ENCODE measurements around the gene MED26. TPM values are rescaled to one million over a fixed set of nuclear protein-coding genes. Genes with fewer than 3 reads are reported as not detected.

MED26 gene
- total RNA-seq, 3 donors from 2014 or later, result 5.6 to 10.0 (median 7.5) TPM

DNA sequence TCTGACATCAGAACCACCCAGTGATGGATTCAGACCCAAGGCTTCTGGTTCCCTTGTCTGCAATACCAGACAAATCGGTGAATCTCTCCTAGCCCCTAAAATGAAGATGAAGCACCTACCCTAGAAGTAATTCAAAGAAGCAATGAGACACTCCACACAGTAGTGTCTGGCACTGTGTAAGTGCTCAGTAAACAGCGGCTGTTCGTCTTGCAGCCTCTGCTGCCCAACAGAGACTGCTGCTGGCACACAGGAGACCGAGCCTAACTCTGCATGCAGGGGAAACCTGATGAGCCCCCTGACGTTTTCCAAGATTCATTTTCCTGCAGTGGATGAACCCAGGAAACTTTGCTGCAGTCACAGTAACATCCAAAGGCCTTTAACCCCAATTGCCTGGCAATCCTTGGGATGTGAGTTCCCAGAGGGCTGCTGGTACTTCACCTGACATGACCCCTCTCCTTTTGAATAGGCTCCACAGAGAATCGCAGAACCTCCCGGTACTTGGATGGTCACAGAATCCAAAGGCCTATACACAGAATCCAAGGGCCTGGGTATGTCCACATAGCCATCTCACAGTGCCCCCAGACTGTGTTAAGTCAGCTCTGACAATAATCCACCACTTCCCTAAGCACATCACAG is 6.7 kb downstream of the MED26 start:
- Histone ChIP-seq H3K36me3 (no peaks in the 10 kb centered on the region), H3K4me1 (peaks cover 0 to 20% of the 10 kb centered on the region in 2 donors), H3K27me3 (no peaks in the 10 kb centered on the region), H3K9me3 (no peaks in the 10 kb centered on the region), H3K27ac (no peak overlapping the region), H3K4me3 (no peak overlapping the region)
- intact Hi-C loops (cut with DNase I; ENCODE audit: low total_unique reads), result no loop called here
- TF ChIP-seq POLR2AphosphoS5 (IDR thresholded peaks at IDR 0.05) (no peak), POLR2A (IDR thresholded peaks at IDR 0.05) (no peak)
- TF ChIP-seq, protein P1, sequence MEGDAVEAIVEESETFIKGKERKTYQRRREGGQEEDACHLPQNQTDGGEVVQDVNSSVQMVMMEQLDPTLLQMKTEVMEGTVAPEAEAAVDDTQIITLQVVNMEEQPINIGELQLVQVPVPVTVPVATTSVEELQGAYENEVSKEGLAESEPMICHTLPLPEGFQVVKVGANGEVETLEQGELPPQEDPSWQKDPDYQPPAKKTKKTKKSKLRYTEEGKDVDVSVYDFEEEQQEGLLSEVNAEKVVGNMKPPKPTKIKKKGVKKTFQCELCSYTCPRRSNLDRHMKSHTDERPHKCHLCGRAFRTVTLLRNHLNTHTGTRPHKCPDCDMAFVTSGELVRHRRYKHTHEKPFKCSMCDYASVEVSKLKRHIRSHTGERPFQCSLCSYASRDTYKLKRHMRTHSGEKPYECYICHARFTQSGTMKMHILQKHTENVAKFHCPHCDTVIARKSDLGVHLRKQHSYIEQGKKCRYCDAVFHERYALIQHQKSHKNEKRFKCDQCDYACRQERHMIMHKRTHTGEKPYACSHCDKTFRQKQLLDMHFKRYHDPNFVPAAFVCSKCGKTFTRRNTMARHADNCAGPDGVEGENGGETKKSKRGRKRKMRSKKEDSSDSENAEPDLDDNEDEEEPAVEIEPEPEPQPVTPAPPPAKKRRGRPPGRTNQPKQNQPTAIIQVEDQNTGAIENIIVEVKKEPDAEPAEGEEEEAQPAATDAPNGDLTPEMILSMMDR (IDR thresholded peaks at IDR 0.05), result no peak
- DNase-seq (ENCODE audit: low spot score in 2 of 2), result no peak

DNA sequence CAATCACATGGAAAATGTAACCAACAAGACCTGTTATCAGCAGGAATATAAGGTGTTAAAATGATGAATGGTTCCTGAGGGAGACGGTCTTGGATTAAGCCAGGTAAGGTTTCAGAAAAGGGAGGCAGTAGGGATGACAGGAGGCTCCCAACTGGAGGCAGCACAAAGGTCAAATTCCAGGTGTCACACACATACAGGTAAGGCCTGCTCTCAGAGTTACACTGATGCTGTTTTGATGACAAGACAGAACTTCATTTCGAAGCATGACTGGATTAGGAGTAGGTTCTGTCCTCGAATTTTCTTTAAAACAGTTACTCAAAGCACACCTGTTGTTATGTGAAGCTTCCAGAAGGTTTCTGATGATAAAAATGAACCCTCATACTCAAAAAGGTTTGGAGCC is 7.4 kb downstream of the MED26 start:
- TF ChIP-seq POLR2AphosphoS5 (IDR thresholded peaks at IDR 0.05) (no peak), POLR2A (IDR thresholded peaks at IDR 0.05) (no peak)
- TF ChIP-seq, protein P1 (IDR thresholded peaks at IDR 0.05), result no peak
- Histone ChIP-seq H3K4me1 (peaks cover 0 to 15% of the 10 kb centered on the region in 2 donors), H3K4me3 (no peak overlapping the region), H3K9me3 (no peaks in the 10 kb centered on the region), H3K27me3 (no peaks in the 10 kb centered on the region), H3K27ac (no peak overlapping the region), H3K36me3 (no peaks in the 10 kb centered on the region)
- DNase-seq (ENCODE audit: low spot score in 2 of 2), result no peak
- intact Hi-C loops (cut with DNase I; ENCODE audit: low total_unique reads), result no loop called here

DNA sequence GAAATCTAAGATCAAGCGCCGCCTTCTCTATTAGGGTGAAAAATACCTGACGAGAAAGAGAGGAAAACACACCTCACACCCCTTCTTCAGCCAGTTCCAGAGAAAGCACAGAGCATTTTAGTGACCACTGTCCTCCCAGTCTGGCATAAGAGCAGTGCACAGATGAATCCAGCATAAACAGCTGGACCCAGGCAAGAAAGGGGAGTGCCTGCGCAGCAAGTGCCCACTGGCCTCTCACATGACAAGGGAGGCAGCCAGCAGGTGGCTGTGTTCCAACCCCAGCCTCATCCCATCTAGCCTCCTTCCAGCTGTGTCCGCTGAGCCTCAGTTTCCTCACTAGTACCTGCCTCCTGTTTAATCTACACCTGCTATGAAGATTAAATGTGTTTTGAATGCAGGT is 8.0 kb downstream of the MED26 start:
- H3K9me3 ChIP-seq, result no peaks in the 10 kb centered on the region
- no peaks in the 10 kb centered on the region for H3K36me3 ChIP-seq
- intact Hi-C loops (cut with DNase I; ENCODE audit: low total_unique reads), result no loop called here
- TF ChIP-seq POLR2AphosphoS5 (IDR thresholded peaks at IDR 0.05), result no peak
- TF ChIP-seq, protein P1 (IDR thresholded peaks at IDR 0.05), result no peak
- TF ChIP-seq POLR2A (IDR thresholded peaks at IDR 0.05), result no peak
- no peak for DNase-seq (ENCODE audit: low spot score in 2 of 2)
- no peak overlapping the region for H3K27ac ChIP-seq
- H3K4me3 ChIP-seq, result no peak overlapping the region
- H3K27me3 ChIP-seq, result no peaks in the 10 kb centered on the region
- peaks cover 0 to 12% of the 10 kb centered on the region in 2 donors for H3K4me1 ChIP-seq

DNA sequence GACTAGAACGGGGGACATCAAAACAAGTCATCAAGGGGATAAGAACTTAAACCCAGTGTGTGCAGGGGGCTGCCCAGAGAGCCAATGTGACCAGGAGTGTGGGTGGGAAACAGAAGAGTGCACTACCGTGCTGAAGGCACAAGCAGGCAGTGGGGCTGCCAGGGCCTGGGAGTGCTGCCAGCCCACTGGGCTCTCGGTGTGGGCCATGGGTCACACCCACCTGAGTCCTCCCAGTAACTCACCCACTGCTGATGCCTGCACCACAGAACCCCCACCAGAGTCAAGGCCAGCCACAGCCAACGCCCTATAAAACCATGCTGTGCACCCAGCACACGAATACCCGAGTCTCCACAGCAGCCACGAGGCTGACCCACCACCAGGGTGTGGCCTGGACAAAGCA is 8.5 kb downstream of the MED26 start:
- Histone ChIP-seq H3K9me3 (no peaks in the 10 kb centered on the region), H3K27ac (no peak overlapping the region), H3K4me1 (peaks cover 0 to 9% of the 10 kb centered on the region in 2 donors), H3K27me3 (no peaks in the 10 kb centered on the region), H3K36me3 (no peaks in the 10 kb centered on the region), H3K4me3 (no peak overlapping the region)
- TF ChIP-seq, protein P1 (IDR thresholded peaks at IDR 0.05), result no peak
- TF ChIP-seq POLR2AphosphoS5 (IDR thresholded peaks at IDR 0.05) (no peak), POLR2A (IDR thresholded peaks at IDR 0.05) (no peak)
- intact Hi-C loops (cut with DNase I; ENCODE audit: low total_unique reads), result no loop called here
- no peak for DNase-seq (ENCODE audit: low spot score in 2 of 2)

DNA sequence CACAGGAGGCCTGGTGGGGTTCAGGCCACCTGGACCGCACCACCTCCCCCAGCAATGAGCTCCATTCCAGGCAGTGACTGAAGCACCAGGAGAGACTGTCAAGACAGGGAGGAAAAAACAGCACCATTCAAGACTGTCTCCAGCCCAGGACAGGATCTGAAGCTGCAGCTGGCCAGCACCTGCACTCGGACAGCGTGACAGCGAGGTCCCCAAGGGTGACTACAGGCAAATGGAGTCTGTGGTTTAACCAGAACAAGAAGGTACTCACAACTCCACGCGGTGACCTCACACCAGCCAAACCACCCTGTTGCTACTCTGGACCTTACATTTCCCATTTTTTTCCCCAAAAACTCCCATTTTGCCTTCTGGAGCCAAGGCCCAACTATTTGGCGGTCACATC is 9.8 kb downstream of the MED26 start:
- Histone ChIP-seq H3K4me1 (peaks cover 0 to 9% of the 10 kb centered on the region in 2 donors), H3K36me3 (no peaks in the 10 kb centered on the region), H3K27me3 (no peaks in the 10 kb centered on the region), H3K9me3 (no peaks in the 10 kb centered on the region), H3K27ac (no peak overlapping the region), H3K4me3 (no peak overlapping the region)
- TF ChIP-seq POLR2A (IDR thresholded peaks at IDR 0.05) (no peak), POLR2AphosphoS5 (IDR thresholded peaks at IDR 0.05) (no peak)
- TF ChIP-seq, protein P1 (IDR thresholded peaks at IDR 0.05), result no peak
- no peak for DNase-seq (ENCODE audit: low spot score in 2 of 2)
- intact Hi-C loops (cut with DNase I; ENCODE audit: low total_unique reads), result no loop called here
